LNCAP (cell line): ENCODE measurements around the gene AKAP17A.

Experiments
- TF ChIP-seq, protein P1 (sequence below): fragments of 450-650 bp; IDR thresholded peaks from 2 replicates; pipeline ENCODE4 v1.5.1; 2017; ENCODE audit warnings: mild to moderate bottlenecking

The AKAP17A gene

GRCh38 chrX:1609762-1610161 is 18.4 kb downstream of the AKAP17A start:
- TF ChIP-seq, protein P1, sequence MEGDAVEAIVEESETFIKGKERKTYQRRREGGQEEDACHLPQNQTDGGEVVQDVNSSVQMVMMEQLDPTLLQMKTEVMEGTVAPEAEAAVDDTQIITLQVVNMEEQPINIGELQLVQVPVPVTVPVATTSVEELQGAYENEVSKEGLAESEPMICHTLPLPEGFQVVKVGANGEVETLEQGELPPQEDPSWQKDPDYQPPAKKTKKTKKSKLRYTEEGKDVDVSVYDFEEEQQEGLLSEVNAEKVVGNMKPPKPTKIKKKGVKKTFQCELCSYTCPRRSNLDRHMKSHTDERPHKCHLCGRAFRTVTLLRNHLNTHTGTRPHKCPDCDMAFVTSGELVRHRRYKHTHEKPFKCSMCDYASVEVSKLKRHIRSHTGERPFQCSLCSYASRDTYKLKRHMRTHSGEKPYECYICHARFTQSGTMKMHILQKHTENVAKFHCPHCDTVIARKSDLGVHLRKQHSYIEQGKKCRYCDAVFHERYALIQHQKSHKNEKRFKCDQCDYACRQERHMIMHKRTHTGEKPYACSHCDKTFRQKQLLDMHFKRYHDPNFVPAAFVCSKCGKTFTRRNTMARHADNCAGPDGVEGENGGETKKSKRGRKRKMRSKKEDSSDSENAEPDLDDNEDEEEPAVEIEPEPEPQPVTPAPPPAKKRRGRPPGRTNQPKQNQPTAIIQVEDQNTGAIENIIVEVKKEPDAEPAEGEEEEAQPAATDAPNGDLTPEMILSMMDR, result no peak

DNA sequence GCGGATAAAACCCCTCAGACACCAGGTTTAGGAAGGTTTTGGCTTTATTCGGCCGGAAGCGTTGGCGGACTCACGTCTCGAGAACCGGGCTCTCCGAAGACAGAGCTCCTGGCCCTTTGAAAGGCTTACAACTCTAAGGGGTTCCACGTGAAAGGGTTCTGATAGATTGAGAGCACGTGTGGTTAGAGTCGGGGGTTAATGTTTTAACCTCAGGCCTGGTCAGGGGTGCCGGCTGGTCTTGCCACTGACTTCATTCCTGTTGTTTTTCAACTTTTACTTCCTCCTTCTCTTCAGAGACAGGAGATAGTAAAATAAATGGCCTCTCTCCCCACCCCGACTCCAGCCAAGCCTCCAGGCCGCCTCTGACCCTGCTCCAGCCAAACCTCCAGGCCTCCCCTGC is 18.8 kb downstream of the AKAP17A start:
- TF ChIP-seq, protein P1, result no peak

DNA sequence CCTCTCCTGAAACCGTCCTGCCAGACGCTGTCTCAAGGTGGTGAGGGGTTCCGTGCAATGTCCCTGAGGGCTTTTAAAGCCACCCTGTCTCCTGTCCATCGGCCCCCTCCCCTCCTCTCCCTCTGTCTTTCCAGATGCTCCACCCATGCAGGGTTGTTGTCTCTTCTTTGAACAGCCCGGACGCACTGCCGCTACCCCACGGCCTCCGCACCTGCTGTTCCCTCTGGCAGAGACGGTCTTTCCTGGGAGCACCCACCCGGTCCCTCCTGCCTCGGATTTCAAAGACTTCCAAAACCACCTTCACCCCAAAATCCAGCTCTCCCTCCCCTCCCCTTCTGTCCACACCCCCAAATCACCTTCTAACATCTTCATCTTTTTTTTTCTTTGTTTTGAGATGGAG is 19.3 kb downstream of the AKAP17A start:
- TF ChIP-seq, protein P1, result no peak

DNA sequence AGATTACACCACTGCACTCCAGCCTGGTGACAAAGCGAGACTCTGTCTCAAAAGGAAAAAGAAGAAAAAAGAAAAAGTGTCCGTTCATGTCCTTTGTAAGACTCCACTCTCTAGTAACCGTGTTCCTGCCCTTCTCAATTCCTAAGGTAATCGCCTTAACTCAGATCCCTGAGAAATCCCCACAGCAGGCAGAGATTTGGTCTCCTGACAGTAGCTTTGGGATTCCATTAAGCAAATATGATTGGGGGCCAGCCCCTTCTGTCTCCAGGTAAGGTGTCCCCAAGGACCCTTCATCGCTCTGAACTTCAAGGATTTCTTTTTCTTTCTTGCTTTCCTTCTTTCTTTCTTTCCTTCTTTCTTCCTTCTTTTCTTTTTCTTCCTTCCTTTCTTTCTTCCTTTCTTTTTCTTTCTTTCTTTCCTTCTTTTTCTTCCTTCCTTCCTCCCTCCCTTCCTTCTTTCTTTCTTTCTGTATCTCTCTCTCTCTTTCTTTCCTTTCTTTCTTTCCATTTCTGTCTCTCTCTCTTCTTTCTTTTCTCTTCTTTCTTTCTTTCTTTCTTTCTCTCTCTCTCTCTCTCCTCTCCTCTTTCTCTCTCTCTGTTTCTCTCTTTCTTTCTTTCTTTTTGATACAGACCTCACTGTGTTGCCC is 21.4 kb downstream of the AKAP17A start:
- TF ChIP-seq, protein P1, result no peak

DNA sequence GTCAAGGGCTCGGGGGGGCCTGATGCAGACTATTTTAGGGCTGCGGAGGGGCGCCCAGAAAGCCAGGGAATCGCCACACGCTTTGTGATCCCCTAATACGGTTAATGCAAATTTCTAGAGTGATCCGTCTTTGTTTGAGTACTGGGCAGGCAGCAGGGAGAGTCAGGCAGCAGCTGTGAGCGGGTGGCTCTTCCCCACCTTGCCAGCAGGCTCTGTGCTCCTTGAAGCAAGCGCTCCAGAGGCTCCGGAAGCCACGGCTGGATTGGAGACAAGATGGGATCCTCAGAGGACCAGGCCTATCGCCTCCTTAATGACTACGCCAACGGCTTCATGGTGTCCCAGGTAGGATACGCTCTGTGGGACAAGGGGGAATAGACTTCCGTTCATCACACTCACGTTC is 23.5 kb downstream of the AKAP17A start, which contains the start of gene ASMT:
Gene ASMT (plus strand): TSS at position 133 of the 400 bp plus-strand sequence. CDS start 141 bp downstream, at position 274.
- TF ChIP-seq, protein P1, result no peak

- TF ChIP-seq, protein P1, result no peak
Observed at GRCh38 chrX:1618689-1619088, 27.3 kb downstream of the AKAP17A start.

DNA sequence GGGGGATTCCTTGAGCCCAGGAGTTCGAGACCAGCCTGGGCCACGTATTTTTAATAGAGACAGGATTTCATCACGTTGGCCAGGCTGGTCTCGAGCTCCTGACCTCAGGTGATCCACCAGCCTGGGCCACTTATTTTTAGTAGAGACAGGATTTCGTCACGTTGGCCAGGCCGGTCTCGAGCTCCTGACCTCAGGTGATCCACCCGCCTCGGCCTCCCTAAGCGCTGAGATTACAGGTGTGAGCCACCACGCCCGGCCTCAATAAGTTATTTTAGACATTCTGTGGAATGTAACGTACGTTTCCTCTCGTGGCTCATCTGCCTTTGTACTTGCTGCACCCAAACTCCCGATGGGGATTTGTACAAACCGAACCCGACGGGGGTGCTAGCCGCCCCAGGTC is 32.3 kb downstream of the AKAP17A start:
- TF ChIP-seq, protein P1, result no peak

DNA sequence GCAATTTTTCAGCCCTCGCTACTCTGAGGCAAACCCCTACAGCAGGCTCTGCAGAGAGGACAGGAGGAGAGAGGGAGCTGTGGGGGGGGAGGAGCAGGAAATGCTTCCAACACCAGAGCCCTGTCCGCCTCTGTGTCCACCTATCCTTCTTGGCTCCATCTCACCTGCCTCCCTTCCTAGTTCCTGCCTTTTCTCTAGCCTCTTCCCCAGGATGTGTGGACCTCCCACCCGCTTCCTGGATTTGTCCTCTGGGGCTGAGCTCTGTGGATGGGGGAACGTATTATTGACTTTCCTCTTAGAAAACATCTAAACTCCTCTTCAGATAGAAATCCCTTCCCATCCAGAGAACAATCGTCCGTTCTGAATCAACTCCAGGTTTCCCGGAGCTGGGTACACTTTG is 37.8 kb downstream of the AKAP17A start:
- TF ChIP-seq, protein P1, result no peak
